Stomach (tissue), 9 donors: ENCODE measurements around the gene CDC42BPB. TPM values are rescaled to one million over a fixed set of nuclear protein-coding genes. Genes with fewer than 3 reads are reported as not detected.

Source experiments
- DNase-seq, 2 donors: peaks; one replicate each; pipeline versions ENCODE4 v3.0.0 to v3.0.0-alpha.2; 2013 to 2019
- H3K27ac ChIP-seq, 5 donors: fragments of 200-600 bp in 4 of 5; sonication (generic) in 4 of 5; one replicate each; pipeline ENCODE4 v1.5.1; 2013 to 2019; ENCODE audit warnings: mild to moderate bottlenecking in 1 of 5, moderate library complexity in 1 of 5
- H3K27me3 ChIP-seq, 3 donors: fragments of 200-600 bp; sonication (generic); one replicate each; pipeline ENCODE4 v1.5.1; 2017 to 2019; ENCODE audit warnings: mixed run types in 1 of 3
- H3K36me3 ChIP-seq, 4 donors: fragments of 200-600 bp; sonication (generic); 1 replicate in 3 of 4; 2 replicates in 1 of 4; pipeline ENCODE4 v1.5.1; 2016 to 2019
- H3K4me1 ChIP-seq, 4 donors: fragments of 200-600 bp; sonication (generic); one replicate each; pipeline ENCODE4 v1.5.1; 2016 to 2019
- H3K4me3 ChIP-seq, 4 donors: fragments of 200-600 bp; sonication (generic) in 3 of 4; one replicate each; pipeline ENCODE4 v1.5.1; 2016 to 2019; ENCODE audit warnings: mild to moderate bottlenecking in 1 of 4
- H3K9me3 ChIP-seq, 4 donors: fragments of 200-600 bp; sonication (generic); one replicate each; pipeline ENCODE4 v1.5.1; 2016 to 2019
- EP300 ChIP-seq: sonication (generic); formaldehyde crosslinking; IDR thresholded peaks from one replicate; pipeline ENCODE4 v1.6.1; 2017; ENCODE audit warnings: antibody characterized with exemption
- POLR2A ChIP-seq, 4 donors: fragments of 450-650 bp; IDR thresholded peaks; one replicate each; pipeline ENCODE4 v1.6.1; 2016; ENCODE audit warnings: antibody characterized with exemption in 4 of 4, control low read depth in 2 of 4, mild to moderate bottlenecking in 1 of 4, moderate library complexity in 1 of 4
- POLR2AphosphoS5 ChIP-seq, 3 donors: sonication (generic); formaldehyde crosslinking; IDR thresholded peaks; one replicate each; pipeline ENCODE4 v1.6.1; 2016; ENCODE audit warnings: antibody characterized with exemption in 3 of 3
- WGBS, 5 donors: extraction: QIAGEN DNeasy Blood & Tissue Kit in 3 of 5; methylation state at CpG; one replicate each; pipeline versions ENCODE4 v1.1.5 to v1.1.7; 2013 to 2018; 5-methylcytosine and 5-hydroxymethylcytosine counted together
- intact Hi-C: fragments of 100-400 bp; cut with DNase I; formaldehyde crosslinking; loops from one replicate; pipeline ENCODE4 v1.15.1; 2023; ENCODE audit warnings: low total_unique reads
- polyA plus RNA-seq, 3 donors: library from polyadenylated mRNA; stranded (reverse); fragments of 200-250 nt; gene quantifications; one replicate each; pipeline ENCODE4 v1.2.3, GENCODE V29; 2013
- total RNA-seq, 5 donors: library from RNA; depleted of rRNA; stranded (reverse); fragments of >200 nt; gene quantifications; one replicate each; pipeline versions ENCODE4 v1.1.0 to v1.2.3, GENCODE V29; 2014 to 2016
- TF ChIP-seq, protein P1 (sequence below), 7 experiments: fragments of 450-650 bp in 4 of 7; fragments of 200-600 bp in 3 of 7; sonication (generic) in 3 of 7; IDR thresholded peaks; one replicate each; pipeline ENCODE4 v1.5.1; 2016 to 2019; ENCODE audit warnings: antibody characterized with exemption in 7 of 7, control low read depth in 2 of 7, mild to moderate bottlenecking in 1 of 7
- donor health status: healthy with polysubstance abuse.
- donor health status: Bipolar disorder and iron deficiency.
- donor health status: healthy.

CDC42BPB gene
- total and polyA plus RNA-seq, 8 donors, result 16.3 to 400 (median 127) TPM

DNA sequence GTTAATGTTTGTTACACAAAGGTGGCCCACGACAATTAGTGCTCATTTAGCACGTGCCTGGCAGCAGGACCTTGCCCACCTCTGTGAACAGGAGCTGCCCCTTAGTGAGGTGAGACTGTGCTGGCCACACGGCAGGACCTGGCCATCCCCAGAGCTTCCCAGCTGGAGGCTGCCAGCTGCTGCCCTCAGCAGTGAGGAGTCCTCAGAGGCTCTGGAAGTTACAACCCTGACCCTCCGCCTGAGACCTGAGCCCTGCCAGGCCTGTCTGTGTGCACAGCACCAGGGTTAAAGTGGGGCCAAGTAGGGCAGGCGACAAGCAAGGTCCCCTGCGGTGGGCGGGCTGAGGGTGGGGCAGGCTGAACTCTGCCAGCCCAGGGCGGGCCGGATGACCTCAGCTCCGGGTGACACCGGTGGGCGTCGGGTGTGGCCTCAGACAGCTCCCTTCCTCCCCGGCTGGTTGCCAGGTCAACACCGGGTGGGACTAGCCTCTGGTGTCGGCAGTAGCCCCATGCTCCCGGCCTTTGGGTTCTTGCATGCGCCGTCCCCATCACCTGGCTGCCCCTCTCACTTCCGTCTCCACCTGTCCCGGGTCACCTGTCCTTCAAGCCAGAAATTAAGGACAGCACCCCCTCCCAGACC is 17.5 kb upstream of the CDC42BPB start:
- H3K27me3 ChIP-seq, result peaks cover 0 to 10% (median 0%) of the 10 kb centered on the region in 3 donors
- H3K27ac ChIP-seq, result peak overlapping the region; percentile 49 to 85 (median 71)
- WGBS, 5 donors, result 13 to 25% (median 21%) methylated on average over 12 to 21 of the region's 21 CpGs
- H3K36me3 ChIP-seq, result no peaks in the 10 kb centered on the region
- TF ChIP-seq, protein P1, sequence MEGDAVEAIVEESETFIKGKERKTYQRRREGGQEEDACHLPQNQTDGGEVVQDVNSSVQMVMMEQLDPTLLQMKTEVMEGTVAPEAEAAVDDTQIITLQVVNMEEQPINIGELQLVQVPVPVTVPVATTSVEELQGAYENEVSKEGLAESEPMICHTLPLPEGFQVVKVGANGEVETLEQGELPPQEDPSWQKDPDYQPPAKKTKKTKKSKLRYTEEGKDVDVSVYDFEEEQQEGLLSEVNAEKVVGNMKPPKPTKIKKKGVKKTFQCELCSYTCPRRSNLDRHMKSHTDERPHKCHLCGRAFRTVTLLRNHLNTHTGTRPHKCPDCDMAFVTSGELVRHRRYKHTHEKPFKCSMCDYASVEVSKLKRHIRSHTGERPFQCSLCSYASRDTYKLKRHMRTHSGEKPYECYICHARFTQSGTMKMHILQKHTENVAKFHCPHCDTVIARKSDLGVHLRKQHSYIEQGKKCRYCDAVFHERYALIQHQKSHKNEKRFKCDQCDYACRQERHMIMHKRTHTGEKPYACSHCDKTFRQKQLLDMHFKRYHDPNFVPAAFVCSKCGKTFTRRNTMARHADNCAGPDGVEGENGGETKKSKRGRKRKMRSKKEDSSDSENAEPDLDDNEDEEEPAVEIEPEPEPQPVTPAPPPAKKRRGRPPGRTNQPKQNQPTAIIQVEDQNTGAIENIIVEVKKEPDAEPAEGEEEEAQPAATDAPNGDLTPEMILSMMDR (IDR thresholded peaks at IDR 0.05), result no peak
- TF ChIP-seq POLR2AphosphoS5 (IDR thresholded peaks at IDR 0.05), result peak in 1 of 3 donors; percentile 10
- TF ChIP-seq EP300, result no peak
- DNase-seq, result peak; percentile 74 to 89
- peaks cover 7 to 59% (median 26%) of the 10 kb centered on the region in 4 donors for H3K4me1 ChIP-seq
- intact Hi-C loops, result no loop called here
- no peaks in the 10 kb centered on the region for H3K9me3 ChIP-seq
- peak overlapping the region; percentile 35 to 57 (median 42) for H3K4me3 ChIP-seq

DNA sequence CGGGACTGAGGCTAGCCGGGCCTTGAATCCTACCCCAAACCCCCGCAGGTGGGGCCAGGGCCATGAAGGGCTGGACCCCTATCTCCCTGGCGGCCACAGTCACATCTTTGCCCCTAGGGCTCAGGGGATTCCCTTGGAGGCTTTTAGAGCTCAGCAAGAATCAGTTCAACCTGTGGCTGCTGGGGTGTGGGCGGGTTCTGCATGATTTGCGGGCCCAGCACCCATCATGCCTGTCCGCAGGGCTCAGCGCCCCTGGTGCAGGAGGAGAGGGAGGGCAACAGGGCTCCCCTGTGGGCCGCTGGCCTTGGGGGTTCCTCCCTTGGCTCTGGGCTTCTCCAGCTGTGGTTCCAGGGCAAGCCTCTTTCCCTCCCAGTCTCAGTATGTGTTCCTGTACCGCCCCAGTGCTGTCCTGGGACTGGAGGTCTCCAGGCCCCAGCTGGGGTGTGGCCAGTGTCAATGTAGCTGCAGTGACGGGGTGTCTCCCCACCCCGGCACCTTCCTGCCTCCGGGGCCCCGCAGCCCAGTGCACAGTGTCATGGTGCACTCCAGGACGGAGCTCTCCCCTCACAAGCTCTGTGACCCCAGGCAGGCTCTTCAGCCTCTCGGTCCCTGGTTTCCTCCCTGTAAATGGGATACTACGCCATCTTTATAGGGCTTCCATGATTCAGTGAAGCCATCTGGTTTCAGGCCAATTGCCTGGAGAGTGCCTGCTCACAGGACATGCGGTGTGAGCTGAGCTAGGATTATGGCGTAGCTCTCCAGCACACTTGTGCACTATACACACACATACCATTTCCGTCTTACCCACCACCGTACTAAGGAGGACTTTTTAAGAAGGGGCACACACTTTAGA is 16.8 kb upstream of the CDC42BPB start:
- WGBS, 5 donors, result 65 to 77% (median 72%) methylated on average over 20 to 21 of the region's 21 CpGs
- TF ChIP-seq, protein P1 (IDR thresholded peaks at IDR 0.05), result no peak
- TF ChIP-seq EP300, result no peak
- no peak for TF ChIP-seq POLR2A (IDR thresholded peaks at IDR 0.05)
- no peak for TF ChIP-seq POLR2AphosphoS5 (IDR thresholded peaks at IDR 0.05)
- H3K36me3 ChIP-seq, result no peaks in the 10 kb centered on the region
- H3K27me3 ChIP-seq, result peaks cover 0 to 3% (median 0%) of the 10 kb centered on the region in 3 donors
- no peak overlapping the region for H3K4me3 ChIP-seq
- peaks cover 7 to 59% (median 26%) of the 10 kb centered on the region in 4 donors for H3K4me1 ChIP-seq
- peak overlapping the region; percentile 30 to 85 (median 71) for H3K27ac ChIP-seq
- H3K9me3 ChIP-seq, result no peaks in the 10 kb centered on the region
- no peak for DNase-seq
- intact Hi-C loops, result no loop called here

- Histone ChIP-seq H3K27me3 (no peaks in the 10 kb centered on the region), H3K9me3 (no peaks in the 10 kb centered on the region), H3K4me1 (peaks cover 7 to 62% (median 26%) of the 10 kb centered on the region in 4 donors), H3K36me3 (no peaks in the 10 kb centered on the region), H3K4me3 (no peak overlapping the region), H3K27ac (peak overlapping the region in 2 of 5 donors; percentile 5 to 72)
- TF ChIP-seq, protein P1 (IDR thresholded peaks at IDR 0.05), result no peak
- TF ChIP-seq POLR2A (IDR thresholded peaks at IDR 0.05) (no peak), POLR2AphosphoS5 (IDR thresholded peaks at IDR 0.05) (no peak), EP300 (no peak)
- intact Hi-C loops, result no loop called here
- WGBS, 5 donors, result 69 to 88% (median 81%) methylated on average over 13 to 14 of the region's 14 CpGs
- no peak for DNase-seq
These were observed 16.1 kb upstream of the CDC42BPB start for GRCh38 chr14:103073367-103073875.

GRCh38 chr14:103072595-103073366 is 15.4 kb upstream of the CDC42BPB start:
- Histone ChIP-seq H3K27ac (peak overlapping the region in 1 of 5 donors; percentile 72), H3K4me1 (peaks cover 7 to 68% (median 27%) of the 10 kb centered on the region in 4 donors), H3K9me3 (no peaks in the 10 kb centered on the region), H3K36me3 (no peaks in the 10 kb centered on the region), H3K27me3 (no peaks in the 10 kb centered on the region), H3K4me3 (no peak overlapping the region)
- DNase-seq, result no peak
- WGBS, 5 donors, result 73 to 86% (median 74%) methylated on average over 16 to 21 of the region's 21 CpGs
- TF ChIP-seq EP300 (no peak), POLR2A (IDR thresholded peaks at IDR 0.05) (no peak), POLR2AphosphoS5 (IDR thresholded peaks at IDR 0.05) (no peak)
- TF ChIP-seq, protein P1 (IDR thresholded peaks at IDR 0.05), result no peak
- intact Hi-C loops, result no loop called here
